Measurements from ENCODE around the gene DGCR2.

DNA sequence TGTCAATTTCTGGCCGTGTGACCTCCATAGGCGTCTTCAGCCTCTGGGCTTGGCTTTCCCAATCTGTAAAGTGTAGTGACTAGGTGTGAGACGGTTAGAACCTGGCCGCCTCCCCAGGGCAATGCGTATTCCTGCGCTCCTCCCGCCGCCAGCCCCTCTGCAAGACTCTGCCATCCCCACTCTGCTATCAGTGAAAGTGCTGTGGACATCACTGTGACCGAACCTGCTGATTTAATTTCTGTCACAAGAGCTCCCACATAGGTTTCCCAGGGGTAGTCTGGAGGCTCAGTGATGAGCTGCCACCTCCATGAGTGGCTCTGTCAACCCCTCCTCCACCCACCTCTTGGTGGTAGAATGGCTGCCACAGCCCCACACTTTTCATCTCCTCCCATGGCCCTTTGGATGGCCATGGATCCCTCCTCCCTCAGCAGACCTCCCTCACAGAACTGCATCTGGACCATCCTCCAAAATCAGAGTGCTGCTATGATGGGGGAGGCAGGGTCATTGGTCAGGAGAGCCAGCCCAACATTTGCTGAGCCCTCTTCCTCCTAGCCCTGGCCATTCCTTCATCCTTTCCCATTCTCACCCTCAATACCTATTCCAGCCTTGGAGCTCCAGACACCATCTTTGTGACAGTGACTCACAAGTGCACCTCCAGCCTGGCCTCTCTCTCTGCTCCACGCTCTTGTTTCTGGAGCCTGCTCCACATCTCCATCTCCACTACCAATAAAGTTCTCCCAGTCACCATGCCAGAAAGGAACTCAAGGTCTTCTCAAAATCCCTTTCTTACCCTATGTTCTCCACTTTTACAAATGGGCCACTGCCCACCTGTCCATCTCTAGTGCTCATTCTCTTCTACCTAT, 29.3 kb upstream of the DGCR2 start:
- TF ChIP-seq, protein P1, sequence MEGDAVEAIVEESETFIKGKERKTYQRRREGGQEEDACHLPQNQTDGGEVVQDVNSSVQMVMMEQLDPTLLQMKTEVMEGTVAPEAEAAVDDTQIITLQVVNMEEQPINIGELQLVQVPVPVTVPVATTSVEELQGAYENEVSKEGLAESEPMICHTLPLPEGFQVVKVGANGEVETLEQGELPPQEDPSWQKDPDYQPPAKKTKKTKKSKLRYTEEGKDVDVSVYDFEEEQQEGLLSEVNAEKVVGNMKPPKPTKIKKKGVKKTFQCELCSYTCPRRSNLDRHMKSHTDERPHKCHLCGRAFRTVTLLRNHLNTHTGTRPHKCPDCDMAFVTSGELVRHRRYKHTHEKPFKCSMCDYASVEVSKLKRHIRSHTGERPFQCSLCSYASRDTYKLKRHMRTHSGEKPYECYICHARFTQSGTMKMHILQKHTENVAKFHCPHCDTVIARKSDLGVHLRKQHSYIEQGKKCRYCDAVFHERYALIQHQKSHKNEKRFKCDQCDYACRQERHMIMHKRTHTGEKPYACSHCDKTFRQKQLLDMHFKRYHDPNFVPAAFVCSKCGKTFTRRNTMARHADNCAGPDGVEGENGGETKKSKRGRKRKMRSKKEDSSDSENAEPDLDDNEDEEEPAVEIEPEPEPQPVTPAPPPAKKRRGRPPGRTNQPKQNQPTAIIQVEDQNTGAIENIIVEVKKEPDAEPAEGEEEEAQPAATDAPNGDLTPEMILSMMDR (IDR thresholded peaks at IDR 0.05; ENCODE audit: insufficient read depth, low read length, poor library complexity, severe bottlenecking), result no peak
- TF ChIP-seq EZH2phosphoT487 (conservative IDR thresholded peaks at IDR 0.05; ENCODE audit: low read length), result no peak
